NCI-H2107 treated with DMSO at 0.1 percent for 48 hours (cell line): Measurements from ENCODE around the gene PRKCI.
"Not testable (repeated sequence)": the region's sequence is repeated elsewhere in the genome, so short reads cannot be mapped to it uniquely, and the experiment has no call there.

ENCODE experiments used
- DNase-seq: peaks from one replicate; lab custom pipeline; 2025; ENCODE audit not compliant: unreplicated experiment; lab: John Stamatoyannopoulos, UW

The PRKCI gene

DNA sequence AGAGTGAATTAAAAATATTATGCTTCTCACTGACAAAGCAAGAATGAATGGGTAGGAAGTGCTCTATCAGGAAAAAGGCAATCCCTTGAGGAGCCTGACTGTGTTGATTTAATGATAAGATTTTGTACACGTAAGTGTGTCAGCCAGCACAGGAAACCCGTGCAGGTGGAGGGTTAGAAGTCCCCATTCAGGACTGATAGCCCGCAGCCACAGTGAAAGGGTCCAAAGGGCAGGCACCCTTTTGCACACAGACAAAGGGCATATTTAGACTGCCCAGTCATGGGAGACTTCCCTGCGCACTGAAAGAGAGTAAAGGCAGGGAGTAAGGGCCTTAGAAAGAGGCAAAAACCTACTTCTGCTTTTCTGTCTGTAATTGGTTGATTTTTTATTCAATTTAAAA is 108.9 kb downstream of the PRKCI start:
- DNase-seq: no peak

DNA sequence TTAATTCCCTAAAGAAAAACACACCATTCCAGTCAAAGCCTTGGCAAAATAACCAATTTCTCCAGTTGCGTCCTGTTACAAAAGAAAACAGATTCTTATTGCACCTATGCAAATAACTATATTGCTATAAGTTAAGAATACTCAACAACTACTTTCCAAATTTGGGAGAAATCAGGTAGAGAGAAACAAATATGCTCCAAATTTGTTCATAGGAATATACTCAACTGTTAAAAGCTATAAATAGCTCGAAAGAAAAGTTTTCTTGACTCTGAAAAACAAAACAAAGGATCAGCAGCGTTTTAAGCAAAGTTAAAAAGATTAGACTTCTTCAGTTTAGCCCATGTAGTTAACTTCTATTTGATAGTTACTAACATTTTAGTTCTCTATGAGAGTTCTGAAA is 115.2 kb downstream of the PRKCI start:
- DNase-seq: no peak

DNA sequence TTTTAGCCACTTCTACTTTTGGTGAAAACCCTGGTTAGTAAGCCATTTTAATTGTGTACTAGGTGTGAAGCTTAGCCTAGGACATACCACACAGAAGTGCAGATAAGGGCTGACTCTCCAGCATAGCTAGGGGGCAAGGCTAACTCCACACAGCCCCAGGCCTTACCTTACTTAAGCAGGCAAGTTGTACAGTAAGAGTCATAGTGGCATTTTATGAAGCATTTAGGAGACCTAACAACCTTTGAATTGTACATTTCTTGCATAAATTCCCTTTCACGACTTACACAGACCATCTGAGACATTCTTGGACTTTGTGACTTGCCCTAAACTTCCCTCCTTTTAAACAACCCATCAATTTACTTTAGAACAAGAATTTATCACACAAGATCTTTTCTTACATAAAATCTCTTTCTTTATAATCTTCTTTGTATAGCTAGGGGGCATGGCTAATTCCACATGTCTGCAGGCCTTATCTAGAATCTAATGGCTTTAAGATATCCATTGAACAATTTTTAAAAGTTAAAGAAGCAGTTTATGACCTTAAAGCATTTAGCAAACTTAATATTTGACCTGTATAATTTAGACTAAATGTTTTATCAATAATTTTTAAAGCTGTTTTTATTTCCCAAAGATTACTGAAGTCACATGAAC is 116.6 kb downstream of the PRKCI start:
- DNase-seq: no peak

DNA sequence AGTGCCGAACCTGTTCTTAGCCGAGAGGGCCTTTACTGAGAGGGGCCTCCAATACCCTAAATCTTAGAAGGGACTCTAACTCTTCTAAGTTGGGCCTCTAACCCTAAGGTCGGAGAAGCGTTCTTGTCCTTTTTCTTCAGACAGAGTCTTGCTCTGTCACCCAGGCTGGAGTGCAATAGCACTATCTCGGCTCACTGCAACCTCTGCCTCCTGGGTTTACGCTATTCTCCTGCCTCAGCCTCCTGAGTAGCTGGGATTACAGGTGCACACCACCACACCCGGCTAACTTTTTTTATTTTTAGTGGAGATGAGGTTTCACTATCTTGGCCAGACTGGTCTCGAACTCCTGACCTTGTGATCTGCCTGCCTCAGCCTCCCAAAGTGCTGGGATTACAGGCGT is 120.0 kb downstream of the PRKCI start:
- not testable (repeated sequence) for DNase-seq

DNA sequence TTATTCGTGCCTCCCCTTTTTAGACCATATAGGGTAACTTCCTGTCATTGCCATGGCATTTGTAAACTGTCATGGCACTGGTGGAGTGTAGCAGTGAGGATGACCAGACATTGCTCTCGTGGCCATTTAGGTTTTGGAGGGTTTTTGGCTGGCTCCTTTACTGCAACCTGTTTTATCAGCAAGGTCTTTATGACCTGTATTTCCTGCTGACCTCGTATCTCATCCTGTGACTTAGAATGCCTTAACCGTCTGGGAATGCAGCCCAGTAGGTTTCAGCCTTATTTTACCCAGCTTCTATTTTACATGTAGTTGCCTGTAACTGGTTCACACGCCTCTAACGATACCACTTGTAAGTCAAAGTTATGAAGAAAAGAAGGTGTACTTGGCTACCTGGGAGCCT is 121.6 kb downstream of the PRKCI start:
- DNase-seq: not testable (repeated sequence)

DNA sequence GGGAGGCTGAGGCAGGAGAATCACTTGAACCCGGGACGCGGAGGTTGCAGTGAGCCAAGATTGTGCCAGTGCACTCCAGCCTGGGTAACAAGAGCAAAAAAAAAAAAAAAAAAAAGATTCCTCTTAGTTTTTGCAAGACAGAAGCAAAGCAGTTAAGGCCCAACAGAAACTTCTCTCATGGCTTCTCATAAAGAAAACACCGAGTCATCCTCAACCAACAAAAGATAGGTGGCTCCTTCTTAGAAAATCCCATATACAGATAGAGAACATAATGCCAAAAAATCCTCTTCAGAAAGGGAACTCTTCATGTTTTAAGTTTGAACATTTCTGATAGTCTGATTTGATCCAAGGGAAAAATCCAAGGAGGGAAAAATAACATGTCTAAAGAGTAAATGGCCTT is 122.7 kb downstream of the PRKCI start:
- DNase-seq: no peak

DNA sequence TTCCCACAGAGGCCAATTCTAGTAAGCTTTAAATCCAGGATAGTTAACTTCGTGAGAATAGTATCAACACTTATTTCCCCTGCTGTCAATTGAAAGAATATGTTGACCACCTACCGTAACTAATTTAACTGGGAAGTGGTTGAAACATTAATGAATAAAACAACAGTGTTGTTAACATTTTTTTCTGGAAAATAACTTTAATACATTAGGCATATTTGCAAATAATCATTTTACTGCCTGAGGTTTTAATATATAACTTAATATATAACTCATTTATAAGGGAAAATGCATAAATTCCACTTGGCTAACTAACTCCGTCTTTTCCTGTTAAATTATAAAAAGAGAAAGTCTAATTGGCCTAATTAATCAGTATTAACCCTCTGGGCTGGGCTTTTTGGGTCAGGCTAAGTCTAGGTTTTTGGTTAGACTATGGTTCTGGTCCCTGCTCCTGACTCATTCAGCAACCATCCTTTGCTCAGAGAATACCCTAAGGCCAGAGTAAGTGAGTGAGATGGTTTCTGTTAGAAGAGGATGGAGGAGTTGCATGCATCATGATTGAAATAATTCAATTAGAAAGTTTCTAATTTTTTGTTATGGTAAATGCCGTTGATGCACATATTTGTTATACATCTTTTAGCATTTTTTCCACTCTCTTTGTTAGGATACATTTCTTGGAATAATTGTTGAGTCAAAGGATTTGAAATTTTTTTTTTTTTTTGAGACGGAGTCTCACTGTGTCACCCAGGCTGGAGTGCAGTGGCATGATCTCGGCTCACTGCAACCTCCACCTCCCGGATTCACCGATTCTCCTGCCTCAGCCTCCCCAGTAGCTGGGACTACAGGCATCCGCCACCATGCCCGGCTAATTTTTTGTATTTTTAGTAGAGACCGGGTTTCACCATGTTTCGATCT is 124.5 kb downstream of the PRKCI start:
- no peak for DNase-seq

DNA sequence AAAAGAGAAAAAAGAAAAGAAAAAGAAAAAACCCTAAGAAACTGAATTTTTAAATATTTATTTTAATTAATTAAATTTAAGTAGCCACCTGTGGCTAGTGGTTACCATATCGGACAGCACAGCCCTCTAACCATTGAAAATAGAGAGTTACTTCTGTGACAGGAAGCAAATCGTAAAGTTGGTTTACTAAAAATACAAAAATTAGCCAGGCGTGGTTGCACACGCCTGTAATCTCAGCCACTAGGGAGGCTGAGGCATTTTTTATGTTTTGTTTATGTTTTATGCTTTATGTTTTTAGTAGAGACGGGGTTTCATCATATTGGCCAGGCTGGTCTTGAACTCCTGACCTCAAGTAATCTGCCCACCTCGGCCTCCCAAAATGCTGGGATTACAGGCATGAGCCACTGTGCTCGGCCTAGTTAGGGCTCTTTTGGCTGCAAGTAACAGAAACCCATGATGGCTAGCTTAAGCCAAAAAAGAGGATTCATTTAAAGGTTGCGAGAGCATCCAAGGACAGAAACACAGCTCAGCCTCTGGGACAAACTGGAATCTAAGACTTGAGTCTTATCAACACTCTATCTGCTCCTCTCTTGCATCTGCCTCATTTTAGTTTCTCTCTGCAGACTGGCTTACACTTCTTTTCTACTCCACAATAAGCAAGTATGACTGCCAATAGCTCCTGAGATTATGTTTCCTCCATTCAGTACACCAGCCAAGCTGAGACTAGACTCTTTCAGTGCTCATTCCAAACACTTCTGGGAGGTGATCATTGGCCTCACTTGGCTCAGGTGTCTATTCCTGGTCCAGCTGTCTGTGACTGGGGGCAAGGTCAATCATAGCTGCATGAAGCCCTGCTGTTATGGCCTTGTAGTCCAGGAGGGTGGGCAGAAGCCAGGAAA is 128.5 kb downstream of the PRKCI start:
- DNase-seq: no peak

DNA sequence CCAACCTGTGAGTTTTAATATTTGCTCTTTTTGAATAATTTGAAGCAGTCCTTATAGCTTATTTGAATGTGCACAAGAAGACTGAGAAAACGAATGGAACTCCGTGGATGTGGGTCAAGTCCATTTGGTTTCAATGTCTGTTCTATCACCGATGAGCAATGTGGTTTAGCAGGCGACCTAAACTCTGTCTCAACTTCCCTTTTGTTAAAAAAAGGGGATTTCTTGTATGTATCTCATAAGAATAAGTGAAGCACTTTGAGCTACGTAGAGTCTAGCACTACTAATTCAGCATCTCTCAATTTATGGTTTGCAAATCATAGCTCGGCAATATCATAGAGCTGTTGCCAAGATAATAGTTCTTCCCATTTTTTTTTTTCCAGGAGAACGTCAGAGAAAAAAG is 130.7 kb downstream of the PRKCI start:
- DNase-seq: no peak

DNA sequence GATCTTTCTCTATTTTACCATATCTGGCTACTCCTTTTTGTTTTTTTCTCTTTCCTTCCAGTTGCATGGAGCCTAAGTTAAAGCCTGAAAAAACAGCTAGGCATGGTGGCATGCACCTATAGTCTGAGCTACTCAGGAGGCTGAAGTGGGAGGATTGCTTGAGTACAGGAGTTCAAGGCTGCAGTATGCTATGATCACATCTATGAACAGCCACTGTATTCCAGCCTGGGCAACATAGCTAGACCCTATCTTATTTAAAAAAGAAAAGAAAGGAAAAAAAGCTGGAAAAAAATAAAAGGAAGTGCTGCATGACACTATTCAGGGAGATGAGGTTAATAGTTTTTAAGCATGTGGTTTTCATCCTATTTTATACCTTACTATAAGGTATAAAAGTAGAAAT is 131.3 kb downstream of the PRKCI start:
- no peak for DNase-seq

DNA sequence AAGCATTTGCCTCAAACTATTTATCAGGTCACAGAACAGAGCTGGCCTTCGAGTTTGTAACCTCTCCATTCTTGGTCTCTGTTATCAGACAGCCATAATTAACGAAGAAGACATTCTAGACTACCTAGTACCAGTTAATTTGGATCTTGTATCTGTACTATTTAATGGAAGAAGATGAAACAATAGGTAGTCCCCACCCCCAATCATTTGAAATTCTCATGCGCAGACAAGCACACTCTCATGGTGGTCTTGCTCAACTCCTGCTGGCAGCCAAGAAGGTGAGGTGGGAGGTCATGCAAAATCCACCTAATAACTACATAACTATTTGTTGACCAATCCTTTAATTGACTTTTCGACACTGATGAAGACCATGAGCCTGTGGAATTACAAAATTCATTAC is 132.5 kb downstream of the PRKCI start:
- DNase-seq: no peak
